Peyer's patch (tissue), 4 donors: ENCODE data around the gene SLC4A2.

Experiments
- CTCF ChIP-seq, 6 experiments: fragments of 450-650 bp in 4 of 6; fragments of 200-600 bp in 2 of 6; sonication (generic) in 1 of 6; IDR thresholded peaks; one replicate each; pipeline ENCODE4 v1.5.1; 2017 to 2019; ENCODE audit warnings: antibody characterized with exemption in 6 of 6, mild to moderate bottlenecking in 3 of 6, moderate library complexity in 1 of 6
- POLR2A ChIP-seq, 2 donors: fragments of 450-650 bp; IDR thresholded peaks; one replicate each; pipeline ENCODE4 v1.5.1; 2017; ENCODE audit warnings: antibody characterized with exemption in 2 of 2, mild to moderate bottlenecking in 2 of 2, moderate library complexity in 2 of 2

- TF ChIP-seq CTCF (IDR thresholded peaks at IDR 0.05): no peak
- TF ChIP-seq POLR2A (IDR thresholded peaks at IDR 0.05): no peak
Measured at GRCh38 chr7:151079199-151079910, 20.0 kb downstream of the SLC4A2 start.
